Neuronal stem cell (in vitro differentiated cells): ENCODE data around the gene CDSN.

Experiments used
- DNase-seq: peaks from one replicate; pipeline ENCODE4 v3.0.0-alpha.2; 2013; ENCODE audit warnings: low spot score
- H2AFZ ChIP-seq: one replicate; pipeline ENCODE4 v1.6.1; 2013; ENCODE audit warnings: mild to moderate bottlenecking, low read length, inconsistent platforms
- H2AK5ac ChIP-seq: 2 replicates; pipeline ENCODE4 v1.6.1; 2013; ENCODE audit warnings: low read depth, mild to moderate bottlenecking, inconsistent platforms, low read length, moderate library complexity, mixed read lengths
- H2BK120ac ChIP-seq: 2 replicates; pipeline ENCODE4 v1.6.1; 2013; ENCODE audit warnings: low read depth, mild to moderate bottlenecking, inconsistent platforms, low read length, moderate library complexity, mixed read lengths
- H2BK12ac ChIP-seq: one replicate; pipeline ENCODE4 v1.6.1; 2013; ENCODE audit warnings: low read length, inconsistent platforms
- H2BK15ac ChIP-seq: 2 replicates; pipeline ENCODE4 v1.6.1; 2013; ENCODE audit warnings: mild to moderate bottlenecking, low read length, inconsistent platforms, mixed read lengths
- H2BK5ac ChIP-seq: one replicate; pipeline ENCODE4 v1.6.1; 2013; ENCODE audit warnings: inconsistent platforms, mild to moderate bottlenecking, low read length, moderate library complexity
- H3K14ac ChIP-seq: one replicate; pipeline ENCODE4 v1.6.1; 2013; ENCODE audit warnings: low read length, inconsistent platforms
- H3K18ac ChIP-seq: 2 replicates; pipeline ENCODE4 v1.6.1; 2013; ENCODE audit warnings: low read length, inconsistent platforms
- H3K23ac ChIP-seq: 2 replicates; pipeline ENCODE4 v1.6.1; 2013; ENCODE audit warnings: low read depth, mild to moderate bottlenecking, mixed read lengths, low read length, inconsistent platforms; ENCODE audit not compliant: poor library complexity
- H3K27ac ChIP-seq: replicated peaks from 3 replicates; pipeline ENCODE4 v1.5.1; 2013; ENCODE audit warnings: low read length, inconsistent platforms
- H3K27me3 ChIP-seq, 3 experiments: 2 replicates each; pipeline ENCODE4 v1.6.1; 2013; ENCODE audit warnings: low read length in 3 of 3, mild to moderate bottlenecking in 2 of 3, inconsistent platforms in 1 of 3, low read depth in 1 of 3, mixed read lengths in 1 of 3, moderate library complexity in 1 of 3; ENCODE audit not compliant: control insufficient read depth in 3 of 3, insufficient read depth in 3 of 3
- H3K36me3 ChIP-seq, 2 donors: replicated peaks in 1 of 2; 2 replicates each; pipeline ENCODE4 v1.6.1; 2013; ENCODE audit warnings: low read length in 2 of 2; ENCODE audit not compliant: control insufficient read depth in 2 of 2, insufficient read depth in 2 of 2
- H3K4ac ChIP-seq: 2 replicates; pipeline ENCODE4 v1.6.1; 2013; ENCODE audit warnings: inconsistent platforms, mild to moderate bottlenecking, low read length, moderate library complexity
- H3K4me1 ChIP-seq, 2 donors: 1 replicate in 1 of 2; 2 replicates in 1 of 2; pipeline ENCODE4 v1.6.1; 2013; ENCODE audit warnings: low read length in 2 of 2, low read depth in 1 of 2; ENCODE audit not compliant: control insufficient read depth in 2 of 2, insufficient read depth in 1 of 2
- H3K4me2 ChIP-seq: one replicate; pipeline ENCODE4 v1.6.1; 2013; ENCODE audit warnings: mild to moderate bottlenecking, low read length, inconsistent platforms; ENCODE audit not compliant: insufficient read depth, poor library complexity, severe bottlenecking
- H3K4me3 ChIP-seq, 2 donors: 2 replicates each; pipeline ENCODE4 v1.5.1; 2013; ENCODE audit warnings: low read length in 2 of 2, mild to moderate bottlenecking in 2 of 2, inconsistent platforms in 1 of 2, moderate library complexity in 1 of 2
- H3K79me1 ChIP-seq: one replicate; pipeline ENCODE4 v1.6.1; 2013; ENCODE audit warnings: low read depth, mild to moderate bottlenecking, inconsistent platforms, low read length, moderate library complexity
- H3K9ac ChIP-seq: one replicate; pipeline ENCODE4 v1.6.1; 2013; ENCODE audit warnings: mild to moderate bottlenecking, low read depth, low read length, inconsistent platforms; ENCODE audit not compliant: poor library complexity
- H3K9me3 ChIP-seq, 2 donors: replicated peaks in 1 of 2; 2 replicates each; pipeline versions ENCODE3 to v1.6.1; 2013; ENCODE audit warnings: low read length in 2 of 2, mild to moderate bottlenecking in 2 of 2, inconsistent platforms in 1 of 2, low read depth in 1 of 2, mixed read lengths in 1 of 2, moderate library complexity in 1 of 2; ENCODE audit not compliant: control insufficient read depth in 2 of 2, insufficient read depth in 1 of 2
- H4K8ac ChIP-seq: one replicate; pipeline ENCODE4 v1.6.1; 2013; ENCODE audit warnings: low read depth, mild to moderate bottlenecking, inconsistent platforms, low read length, moderate library complexity
- H4K91ac ChIP-seq: one replicate; pipeline ENCODE4 v1.6.1; 2013; ENCODE audit warnings: low read length, low read depth, mild to moderate bottlenecking, inconsistent platforms; ENCODE audit not compliant: poor library complexity
- WGBS, 2 donors: extraction: QIAGEN DNeasy Blood & Tissue Kit; methylation state at CpG; one replicate each; pipeline ENCODE4 v1.1.7; 2013; ENCODE audit warnings: missing lambda C conversion rate in 2 of 2, mixed read lengths in 1 of 2; ENCODE audit not compliant: insufficient read length in 2 of 2, insufficient replicate concordance in 1 of 2; ENCODE audit errors: extremely low coverage in 2 of 2; 5-methylcytosine and 5-hydroxymethylcytosine counted together

The CDSN gene

GRCh38 chr6:31157513-31158139 is 37.4 kb upstream of the CDSN start, which contains the start of gene CCHCR1:
CCHCR1 (minus strand) TSS chr6:31157802; CDS start chr6:31157600, 202 bp downstream.
- H2AK5ac ChIP-seq = no peak within 1 kb of the TSS
- H3K9ac ChIP-seq = peak within 1 kb of the TSS; percentile 89
- no peak within 1 kb of the TSS for H4K8ac ChIP-seq
- H3K79me1 ChIP-seq = peaks cover 2% of the 10 kb centered on the region
- H3K4ac ChIP-seq = no peak within 1 kb of the TSS
- H2BK12ac ChIP-seq = no peak within 1 kb of the TSS
- DNase-seq = no peak
- no peaks in the 10 kb centered on the region for H3K9me3 ChIP-seq
- H3K4me1 ChIP-seq = peaks cover 10 to 14% of the 10 kb centered on the region in 2 donors
- H2BK5ac ChIP-seq = no peak within 1 kb of the TSS
- peaks cover 14 to 48% of the 10 kb centered on the region in 2 donors for H3K36me3 ChIP-seq
- H3K27ac ChIP-seq = peak within 1 kb of the TSS; percentile 88
- H2AFZ ChIP-seq = peak within 1 kb of the TSS; percentile 95
- peak within 1 kb of the TSS; percentile 93 for H3K18ac ChIP-seq
- H3K27me3 ChIP-seq = no peaks in the 10 kb centered on the region
- peak within 1 kb of the TSS; percentile 79 to 93 for H3K4me3 ChIP-seq
- peak within 1 kb of the TSS; percentile 74 for H3K23ac ChIP-seq
- peak within 1 kb of the TSS; percentile 78 for H3K14ac ChIP-seq
- no CpG with 5 or more reads among the region's 14 CpGs for WGBS, 2 donors
- no peak within 1 kb of the TSS for H2BK120ac ChIP-seq
- H2BK15ac ChIP-seq = no peak within 1 kb of the TSS
- no peak within 1 kb of the TSS for H4K91ac ChIP-seq
- H3K4me2 ChIP-seq = peak within 1 kb of the TSS; percentile 91

- Histone ChIP-seq H2AFZ (no peak overlapping the region), H3K4me1 (peaks cover 10 to 14% of the 10 kb centered on the region in 2 donors), H3K18ac (no peak overlapping the region), H2BK120ac (no peak overlapping the region), H2BK12ac (no peak overlapping the region), H2AK5ac (no peak overlapping the region), H3K9me3 (no peaks in the 10 kb centered on the region), H3K27me3 (no peaks in the 10 kb centered on the region), H3K23ac (no peak overlapping the region), H3K4me2 (no peak overlapping the region), H3K4me3 (no peak overlapping the region), H3K4ac (no peak overlapping the region), H2BK5ac (no peak overlapping the region), H3K79me1 (peaks cover 2% of the 10 kb centered on the region), H3K14ac (no peak overlapping the region), H4K8ac (no peak overlapping the region), H2BK15ac (no peak overlapping the region), H3K36me3 (peaks cover 14 to 38% of the 10 kb centered on the region in 2 donors), H3K9ac (no peak overlapping the region), H3K27ac (no peak overlapping the region), H4K91ac (no peak overlapping the region)
- DNase-seq = no peak
- WGBS, 2 donors = no CpG with 5 or more reads among the region's 7 CpGs
These were observed 36.4 kb upstream of the CDSN start for GRCh38 chr6:31156641-31157040.

GRCh38 chr6:31154436-31154835 is 34.2 kb upstream of the CDSN start:
- H4K8ac ChIP-seq = no peak overlapping the region
- H3K23ac ChIP-seq = no peak overlapping the region
- H2BK5ac ChIP-seq = no peak overlapping the region
- H3K4ac ChIP-seq = no peak overlapping the region
- peaks cover 29 to 47% of the 10 kb centered on the region in 2 donors for H3K36me3 ChIP-seq
- WGBS, 2 donors = no CpG with 5 or more reads among the region's 15 CpGs
- H3K4me2 ChIP-seq = no peak overlapping the region
- no peaks in the 10 kb centered on the region for H3K27me3 ChIP-seq
- no peak overlapping the region for H3K9ac ChIP-seq
- H3K4me3 ChIP-seq = no peak overlapping the region
- H2BK15ac ChIP-seq = no peak overlapping the region
- H3K9me3 ChIP-seq = no peaks in the 10 kb centered on the region
- H3K79me1 ChIP-seq = peaks cover 2% of the 10 kb centered on the region
- H2BK120ac ChIP-seq = no peak overlapping the region
- H3K14ac ChIP-seq = no peak overlapping the region
- H2AFZ ChIP-seq = no peak overlapping the region
- H3K27ac ChIP-seq = no peak overlapping the region
- H3K4me1 ChIP-seq = peaks cover 8 to 11% of the 10 kb centered on the region in 2 donors
- no peak overlapping the region for H4K91ac ChIP-seq
- no peak overlapping the region for H2AK5ac ChIP-seq
- no peak overlapping the region for H2BK12ac ChIP-seq
- no peak for DNase-seq
- H3K18ac ChIP-seq = no peak overlapping the region

- Histone ChIP-seq H3K23ac (no peak overlapping the region), H3K4me1 (peaks cover 5% of the 10 kb centered on the region in 2 donors), H3K27ac (no peak overlapping the region), H3K9ac (no peak overlapping the region), H2BK120ac (no peak overlapping the region), H2BK5ac (no peak overlapping the region), H3K27me3 (no peaks in the 10 kb centered on the region), H3K4ac (no peak overlapping the region), H3K14ac (no peak overlapping the region), H4K91ac (no peak overlapping the region), H2AFZ (no peak overlapping the region), H3K18ac (no peak overlapping the region), H3K9me3 (no peaks in the 10 kb centered on the region), H3K4me2 (no peak overlapping the region), H2BK15ac (no peak overlapping the region), H3K4me3 (no peak overlapping the region), H2BK12ac (no peak overlapping the region), H3K36me3 (peaks cover 33 to 59% of the 10 kb centered on the region in 2 donors), H2AK5ac (no peak overlapping the region), H4K8ac (no peak overlapping the region), H3K79me1 (peaks cover 2% of the 10 kb centered on the region)
- DNase-seq = no peak
- no CpG with 5 or more reads among the region's 7 CpGs for WGBS, 2 donors
These were observed 32.5 kb upstream of the CDSN start for GRCh38 chr6:31152781-31153180.
